ENCODE measurements around the gene RUFY1. TPM values are rescaled to one million over a fixed set of nuclear protein-coding genes. Genes with fewer than 3 reads are reported as not detected.
"Not testable (repeated sequence)": the region's sequence is repeated elsewhere in the genome, so short reads cannot be mapped to it uniquely, and the experiment has no call there.

The RUFY1 gene, protein sequence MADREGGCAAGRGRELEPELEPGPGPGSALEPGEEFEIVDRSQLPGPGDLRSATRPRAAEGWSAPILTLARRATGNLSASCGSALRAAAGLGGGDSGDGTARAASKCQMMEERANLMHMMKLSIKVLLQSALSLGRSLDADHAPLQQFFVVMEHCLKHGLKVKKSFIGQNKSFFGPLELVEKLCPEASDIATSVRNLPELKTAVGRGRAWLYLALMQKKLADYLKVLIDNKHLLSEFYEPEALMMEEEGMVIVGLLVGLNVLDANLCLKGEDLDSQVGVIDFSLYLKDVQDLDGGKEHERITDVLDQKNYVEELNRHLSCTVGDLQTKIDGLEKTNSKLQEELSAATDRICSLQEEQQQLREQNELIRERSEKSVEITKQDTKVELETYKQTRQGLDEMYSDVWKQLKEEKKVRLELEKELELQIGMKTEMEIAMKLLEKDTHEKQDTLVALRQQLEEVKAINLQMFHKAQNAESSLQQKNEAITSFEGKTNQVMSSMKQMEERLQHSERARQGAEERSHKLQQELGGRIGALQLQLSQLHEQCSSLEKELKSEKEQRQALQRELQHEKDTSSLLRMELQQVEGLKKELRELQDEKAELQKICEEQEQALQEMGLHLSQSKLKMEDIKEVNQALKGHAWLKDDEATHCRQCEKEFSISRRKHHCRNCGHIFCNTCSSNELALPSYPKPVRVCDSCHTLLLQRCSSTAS
- 40.4 TPM for total RNA-seq
- polyA plus RNA-seq = 10 to 100 TPM; 18.3 to 25.9 (median 23.7) TPM

DNA sequence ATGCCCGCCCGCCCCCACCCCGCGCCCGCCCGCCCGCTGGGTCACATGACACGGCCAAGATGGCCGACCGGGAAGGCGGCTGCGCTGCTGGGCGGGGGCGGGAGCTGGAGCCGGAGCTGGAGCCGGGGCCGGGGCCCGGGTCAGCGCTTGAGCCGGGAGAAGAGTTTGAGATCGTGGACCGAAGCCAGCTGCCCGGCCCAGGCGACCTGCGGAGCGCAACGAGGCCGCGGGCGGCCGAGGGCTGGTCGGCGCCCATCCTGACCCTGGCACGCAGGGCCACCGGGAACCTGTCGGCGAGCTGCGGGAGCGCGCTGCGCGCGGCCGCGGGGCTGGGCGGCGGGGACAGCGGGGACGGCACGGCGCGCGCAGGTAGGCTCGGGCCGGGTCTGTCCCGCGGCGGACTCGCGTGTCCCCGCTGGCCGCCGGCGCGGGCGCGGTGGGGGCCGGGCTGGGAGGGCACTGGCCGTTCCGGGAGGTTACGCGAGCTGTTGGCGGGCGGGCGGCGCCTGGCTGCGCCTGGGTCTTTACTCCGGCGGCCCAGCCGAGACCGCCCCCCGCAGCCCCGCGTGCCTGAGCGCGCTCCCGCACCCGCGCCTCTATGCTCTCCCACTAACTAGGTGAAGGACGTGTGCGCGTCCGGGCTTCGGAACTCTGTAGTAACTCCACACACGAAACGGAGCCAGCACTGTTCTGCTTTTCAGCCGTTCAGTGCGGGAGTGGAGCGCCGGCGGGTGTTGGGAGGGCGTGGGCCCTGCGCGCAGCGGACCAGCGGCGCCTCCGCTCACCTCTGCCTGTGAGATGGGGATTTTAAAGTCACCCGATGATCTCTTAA lies at the start of gene RUFY1:
TSS of gene RUFY1 (plus strand) at position 44 of the 832 bp plus-strand sequence. CDS start at position 60, 16 bp downstream.
- H3K4me3 ChIP-seq (ENCODE audit: low read depth, low read length) = peak within 1 kb of the TSS; percentile 95
- H3K4me3 Mint-ChIP-seq = peak within 1 kb of the TSS; percentile 97 to 100 (median 98)
- H3K9me3 Mint-ChIP-seq = no peaks in the 10 kb centered on the region
- H3K9me3 ChIP-seq (ENCODE audit: control insufficient read depth in 2 of 2, low read length in 2 of 2) = no peaks in the 10 kb centered on the region
- DNase-seq (peak; percentile 70 to 88 (median 84)), ATAC-seq (ENCODE audit: low read depth in 2 of 2) (peak; percentile 80 to 84)
- peak within 1 kb of the TSS; percentile 95 to 100 (median 97) for H3K27ac Mint-ChIP-seq
- peaks cover 8% of the 10 kb centered on the region for H3K36me3 Mint-ChIP-seq
- peaks cover 30% of the 10 kb centered on the region for H3K4me1 ChIP-seq (ENCODE audit: control insufficient read depth, insufficient read depth, low read length, poor library complexity, severe bottlenecking)
- no peaks in the 10 kb centered on the region for H3K27me3 ChIP-seq (ENCODE audit: control insufficient read depth, insufficient read depth, low read length)
- peak within 1 kb of the TSS; percentile 76 for H3K27ac ChIP-seq (ENCODE audit: insufficient read depth, low read length, poor library complexity, severe bottlenecking)
- no peaks in the 10 kb centered on the region for H3K36me3 ChIP-seq (ENCODE audit: control insufficient read depth, insufficient read depth, low read length)
- H3K27me3 Mint-ChIP-seq = no peaks in the 10 kb centered on the region
- H3K4me1 Mint-ChIP-seq = peaks cover 6 to 41% (median 29%) of the 10 kb centered on the region in 4 donors

DNA sequence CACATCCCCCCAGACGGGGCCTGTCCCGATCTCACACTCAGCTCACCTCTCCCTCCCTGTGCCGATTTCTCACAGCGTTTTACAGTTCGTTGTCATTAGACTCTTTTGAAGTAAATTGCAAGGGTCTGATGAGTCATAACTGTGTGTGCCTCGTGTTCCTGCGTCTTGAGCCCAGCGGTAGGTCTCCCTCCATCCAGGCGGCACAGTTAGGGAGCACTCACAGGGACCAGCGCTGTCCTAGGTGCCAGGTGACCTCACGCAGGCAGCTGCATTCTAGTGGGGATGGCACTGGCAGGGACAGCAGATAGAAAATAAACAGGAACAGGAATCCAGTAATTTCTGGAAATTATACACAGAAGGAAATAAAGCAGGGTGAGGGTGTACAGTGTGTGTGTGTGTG lies 48.4 kb upstream of the RUFY1 start:
- H3K4me1 ChIP-seq (ENCODE audit: control insufficient read depth, insufficient read depth, low read length, poor library complexity, severe bottlenecking); H3K4me3 Mint-ChIP-seq; H3K9me3 ChIP-seq (ENCODE audit: control insufficient read depth in 2 of 2, low read length in 2 of 2); ATAC-seq (ENCODE audit: low read depth in 2 of 2); H3K27me3 Mint-ChIP-seq; H3K36me3 Mint-ChIP-seq; H3K36me3 ChIP-seq (ENCODE audit: control insufficient read depth, insufficient read depth, low read length); H3K27ac ChIP-seq (ENCODE audit: insufficient read depth, low read length, poor library complexity, severe bottlenecking); H3K4me1 Mint-ChIP-seq; H3K27ac Mint-ChIP-seq; H3K27me3 ChIP-seq (ENCODE audit: control insufficient read depth, insufficient read depth, low read length); H3K4me3 ChIP-seq (ENCODE audit: low read depth, low read length); H3K9me3 Mint-ChIP-seq; DNase-seq: not testable (repeated sequence)

DNA sequence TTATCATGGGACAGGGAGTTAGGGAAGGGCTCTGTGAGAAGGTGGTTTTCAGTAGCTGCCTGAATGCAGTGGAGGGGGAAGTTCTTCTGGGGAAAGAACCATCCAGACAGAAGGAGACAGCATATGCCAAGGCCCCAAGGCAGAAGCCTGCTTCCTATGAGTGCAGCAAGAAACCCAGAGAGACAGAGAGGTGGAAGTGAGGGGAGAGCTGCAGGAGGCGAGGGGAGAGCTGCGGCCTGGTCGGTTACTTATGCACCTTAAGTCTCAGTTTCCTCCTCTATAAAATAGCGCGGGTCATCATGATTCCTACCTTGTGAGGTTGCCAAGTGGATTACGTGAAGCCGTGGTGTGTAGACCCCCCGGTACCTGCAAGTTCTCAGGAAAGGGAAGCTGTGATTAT lies 47.9 kb upstream of the RUFY1 start:
- H3K27ac ChIP-seq (ENCODE audit: insufficient read depth, low read length, poor library complexity, severe bottlenecking); H3K4me1 Mint-ChIP-seq; H3K4me3 Mint-ChIP-seq; ATAC-seq (ENCODE audit: low read depth in 2 of 2); H3K4me1 ChIP-seq (ENCODE audit: control insufficient read depth, insufficient read depth, low read length, poor library complexity, severe bottlenecking); H3K27me3 Mint-ChIP-seq; H3K27me3 ChIP-seq (ENCODE audit: control insufficient read depth, insufficient read depth, low read length); H3K9me3 ChIP-seq (ENCODE audit: control insufficient read depth in 2 of 2, low read length in 2 of 2); H3K9me3 Mint-ChIP-seq; H3K36me3 ChIP-seq (ENCODE audit: control insufficient read depth, insufficient read depth, low read length); H3K4me3 ChIP-seq (ENCODE audit: low read depth, low read length); H3K27ac Mint-ChIP-seq; DNase-seq; H3K36me3 Mint-ChIP-seq: not testable (repeated sequence)

DNA sequence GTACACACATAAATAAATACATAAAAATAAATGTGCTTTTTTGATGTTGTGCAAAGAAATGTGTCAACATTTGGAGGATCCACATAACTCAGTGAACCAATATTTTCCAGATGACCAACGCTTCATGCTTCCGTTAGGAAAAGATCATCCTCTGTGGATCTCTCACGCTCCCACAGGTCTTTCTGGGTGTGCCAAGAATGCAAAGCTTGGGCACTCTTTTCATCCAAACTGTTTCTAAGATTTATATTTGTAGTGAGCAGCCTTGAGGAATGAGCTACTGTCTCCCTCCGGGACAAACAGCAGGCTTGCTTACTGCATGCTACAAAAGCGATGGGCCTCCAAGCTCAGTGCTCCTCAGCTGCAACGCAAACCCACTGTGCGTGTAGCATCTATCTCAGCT lies 46.2 kb upstream of the RUFY1 start:
- DNase-seq = no peak
- Mint-ChIP-seq H3K4me1 (peaks cover 0 to 4% (median 2%) of the 10 kb centered on the region in 4 donors), H3K36me3 (no peaks in the 10 kb centered on the region), H3K9me3 (no peaks in the 10 kb centered on the region), H3K27ac (no peak overlapping the region), H3K27me3 (no peaks in the 10 kb centered on the region), H3K4me3 (no peak overlapping the region)
- Histone ChIP-seq H3K4me1 (ENCODE audit: control insufficient read depth, insufficient read depth, low read length, poor library complexity, severe bottlenecking) (no peaks in the 10 kb centered on the region), H3K9me3 (ENCODE audit: control insufficient read depth in 2 of 2, low read length in 2 of 2) (no peaks in the 10 kb centered on the region), H3K27me3 (ENCODE audit: control insufficient read depth, insufficient read depth, low read length) (no peaks in the 10 kb centered on the region), H3K36me3 (ENCODE audit: control insufficient read depth, insufficient read depth, low read length) (no peaks in the 10 kb centered on the region), H3K4me3 (ENCODE audit: low read depth, low read length) (no peak overlapping the region), H3K27ac (ENCODE audit: insufficient read depth, low read length, poor library complexity, severe bottlenecking) (no peak overlapping the region)
- no peak for ATAC-seq (ENCODE audit: low read depth in 2 of 2)

DNA sequence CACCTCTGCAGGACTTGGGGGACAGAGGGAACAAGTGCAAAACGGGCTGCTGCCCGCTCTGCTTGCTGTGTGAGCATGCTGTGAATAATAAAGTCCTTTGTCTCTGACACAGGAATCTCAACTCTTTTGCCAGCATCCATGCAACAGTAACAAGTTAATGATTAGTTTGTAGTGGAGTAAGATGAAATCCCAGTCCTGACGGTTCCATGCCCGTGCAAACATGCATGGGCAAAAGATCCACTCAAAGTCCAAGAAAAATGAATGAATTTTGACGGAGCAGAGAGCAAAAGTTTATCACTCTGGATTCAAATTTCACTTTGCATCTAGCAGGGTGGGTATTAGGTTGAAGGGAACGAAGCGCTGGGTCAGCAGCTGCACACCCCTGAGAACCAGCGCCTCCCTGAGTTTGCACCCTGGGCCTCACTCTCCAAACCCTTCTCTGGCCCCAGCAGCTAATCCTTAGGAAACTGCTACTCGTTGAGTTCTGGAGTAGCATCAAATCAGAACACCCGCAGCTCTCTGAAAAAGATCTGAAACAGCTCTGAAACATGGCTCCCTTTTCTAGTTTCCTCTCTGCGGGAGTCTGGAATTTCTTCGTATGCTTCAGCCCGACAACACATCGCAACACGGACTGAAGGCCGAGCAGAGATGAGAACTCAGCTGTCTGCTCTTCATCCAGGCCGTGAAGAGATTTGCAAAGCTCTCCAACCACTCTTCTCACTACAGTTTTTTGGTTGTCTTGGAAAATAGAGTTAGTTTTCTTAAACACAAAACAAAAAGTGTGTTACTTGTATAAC lies 45.6 kb upstream of the RUFY1 start:
- H3K9me3 Mint-ChIP-seq = no peaks in the 10 kb centered on the region
- peaks cover under 1% of the 10 kb centered on the region for H3K27me3 Mint-ChIP-seq
- peaks cover 0 to 7% (median 3%) of the 10 kb centered on the region in 4 donors for H3K4me1 Mint-ChIP-seq
- Histone ChIP-seq H3K36me3 (ENCODE audit: control insufficient read depth, insufficient read depth, low read length) (no peaks in the 10 kb centered on the region), H3K4me3 (ENCODE audit: low read depth, low read length) (no peak overlapping the region), H3K27ac (ENCODE audit: insufficient read depth, low read length, poor library complexity, severe bottlenecking) (no peak overlapping the region), H3K9me3 (ENCODE audit: control insufficient read depth in 2 of 2, low read length in 2 of 2) (no peaks in the 10 kb centered on the region), H3K4me1 (ENCODE audit: control insufficient read depth, insufficient read depth, low read length, poor library complexity, severe bottlenecking) (no peaks in the 10 kb centered on the region), H3K27me3 (ENCODE audit: control insufficient read depth, insufficient read depth, low read length) (no peaks in the 10 kb centered on the region)
- H3K4me3 Mint-ChIP-seq = no peak overlapping the region
- ATAC-seq (ENCODE audit: low read depth in 2 of 2) (no peak), DNase-seq (no peak)
- no peak overlapping the region for H3K27ac Mint-ChIP-seq
- no peaks in the 10 kb centered on the region for H3K36me3 Mint-ChIP-seq

DNA sequence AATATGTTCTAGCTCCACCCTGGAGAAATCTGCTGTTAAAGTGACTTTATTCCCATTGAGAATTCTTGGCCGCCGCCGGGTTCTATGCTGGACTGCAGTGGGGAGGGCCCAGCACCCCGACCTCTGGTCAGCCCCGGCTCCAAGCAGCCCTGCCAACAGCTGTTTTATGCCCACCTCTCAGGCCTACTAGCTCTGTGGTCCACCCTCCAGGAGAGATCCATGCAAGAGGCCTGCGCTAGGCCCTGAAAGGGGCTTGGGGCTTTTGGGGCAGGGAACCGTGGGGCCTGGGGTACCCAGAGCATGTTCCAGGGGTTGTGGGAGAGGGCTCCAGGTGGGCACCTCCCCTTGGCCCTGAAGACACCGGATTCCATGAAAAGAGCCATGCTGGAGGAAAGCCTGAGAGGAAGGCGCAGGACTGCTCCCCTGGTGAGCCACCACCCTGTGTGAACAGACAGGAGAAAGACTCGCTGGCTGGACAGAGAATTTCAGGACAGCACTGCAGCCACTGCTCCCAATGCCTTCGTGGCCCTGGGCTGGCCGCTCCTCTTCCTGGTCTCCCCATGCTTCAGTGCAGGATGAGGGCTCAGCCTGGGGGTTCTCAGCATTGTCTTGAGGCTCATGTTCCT lies 44.6 kb upstream of the RUFY1 start:
- Mint-ChIP-seq H3K36me3 (no peaks in the 10 kb centered on the region), H3K27me3 (peaks cover 4% of the 10 kb centered on the region), H3K4me3 (peak overlapping the region in 1 of 4 donors; percentile 65), H3K9me3 (no peaks in the 10 kb centered on the region), H3K4me1 (peaks cover 0 to 7% (median 3%) of the 10 kb centered on the region in 4 donors), H3K27ac (no peak overlapping the region)
- no peak overlapping the region for H3K27ac ChIP-seq (ENCODE audit: insufficient read depth, low read length, poor library complexity, severe bottlenecking)
- H3K4me3 ChIP-seq (ENCODE audit: low read depth, low read length) = no peak overlapping the region
- ATAC-seq (ENCODE audit: low read depth in 2 of 2) (no peak), DNase-seq (no peak)
- no peaks in the 10 kb centered on the region for H3K27me3 ChIP-seq (ENCODE audit: control insufficient read depth, insufficient read depth, low read length)
- H3K36me3 ChIP-seq (ENCODE audit: control insufficient read depth, insufficient read depth, low read length) = no peaks in the 10 kb centered on the region
- no peaks in the 10 kb centered on the region for H3K4me1 ChIP-seq (ENCODE audit: control insufficient read depth, insufficient read depth, low read length, poor library complexity, severe bottlenecking)
- no peaks in the 10 kb centered on the region for H3K9me3 ChIP-seq (ENCODE audit: control insufficient read depth in 2 of 2, low read length in 2 of 2)

DNA sequence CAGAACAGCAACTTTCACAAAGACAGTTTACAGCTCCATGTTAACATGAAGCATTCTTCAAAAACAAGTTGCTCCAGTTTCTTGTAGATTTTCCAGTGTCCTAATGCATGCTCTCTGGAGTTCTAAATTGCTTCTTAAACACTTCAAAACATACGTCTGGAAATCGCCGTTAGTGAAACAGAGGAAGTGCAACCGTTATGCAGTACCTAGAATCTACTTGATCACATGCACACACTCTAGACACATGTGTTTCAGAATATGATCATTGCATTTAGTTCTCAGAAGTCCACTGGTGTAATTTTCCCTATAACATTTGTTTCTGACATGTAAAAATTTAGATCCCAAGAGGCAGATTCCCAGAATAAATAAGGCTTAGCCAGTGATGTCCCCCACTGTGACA lies 41.1 kb upstream of the RUFY1 start:
- Histone ChIP-seq H3K27me3 (ENCODE audit: control insufficient read depth, insufficient read depth, low read length) (no peaks in the 10 kb centered on the region), H3K4me3 (ENCODE audit: low read depth, low read length) (peak overlapping the region; percentile 18), H3K27ac (ENCODE audit: insufficient read depth, low read length, poor library complexity, severe bottlenecking) (no peak overlapping the region), H3K36me3 (ENCODE audit: control insufficient read depth, insufficient read depth, low read length) (no peaks in the 10 kb centered on the region), H3K4me1 (ENCODE audit: control insufficient read depth, insufficient read depth, low read length, poor library complexity, severe bottlenecking) (no peaks in the 10 kb centered on the region), H3K9me3 (ENCODE audit: control insufficient read depth in 2 of 2, low read length in 2 of 2) (no peaks in the 10 kb centered on the region)
- Mint-ChIP-seq H3K27me3 (peaks cover 4% of the 10 kb centered on the region), H3K27ac (peak overlapping the region in 1 of 3 donors; percentile 63), H3K4me3 (no peak overlapping the region), H3K4me1 (peaks cover 0 to 7% (median 3%) of the 10 kb centered on the region in 4 donors), H3K9me3 (no peaks in the 10 kb centered on the region), H3K36me3 (no peaks in the 10 kb centered on the region)
- peak in 1 of 3 donors; percentile 47 for DNase-seq
- no peak for ATAC-seq (ENCODE audit: low read depth in 2 of 2)

Data from CD4-positive, CD25-positive, alpha-beta regulatory T cell (primary cell).